Activated T-helper 1 cell treated with Interleukin-2 at 50 U/mL for 16 hours (primary cell): Measurements from ENCODE around the gene ZNF217.
"Not testable (repeated sequence)": the region's sequence is repeated elsewhere in the genome, so short reads cannot be mapped to it uniquely, and the experiment has no call there.

ENCODE experiments used
- DNase-seq: peaks from one replicate; pipeline ENCODE4 v3.0.0-alpha.2; 2020; ENCODE audit warnings: low read depth

The ZNF217 gene

DNA sequence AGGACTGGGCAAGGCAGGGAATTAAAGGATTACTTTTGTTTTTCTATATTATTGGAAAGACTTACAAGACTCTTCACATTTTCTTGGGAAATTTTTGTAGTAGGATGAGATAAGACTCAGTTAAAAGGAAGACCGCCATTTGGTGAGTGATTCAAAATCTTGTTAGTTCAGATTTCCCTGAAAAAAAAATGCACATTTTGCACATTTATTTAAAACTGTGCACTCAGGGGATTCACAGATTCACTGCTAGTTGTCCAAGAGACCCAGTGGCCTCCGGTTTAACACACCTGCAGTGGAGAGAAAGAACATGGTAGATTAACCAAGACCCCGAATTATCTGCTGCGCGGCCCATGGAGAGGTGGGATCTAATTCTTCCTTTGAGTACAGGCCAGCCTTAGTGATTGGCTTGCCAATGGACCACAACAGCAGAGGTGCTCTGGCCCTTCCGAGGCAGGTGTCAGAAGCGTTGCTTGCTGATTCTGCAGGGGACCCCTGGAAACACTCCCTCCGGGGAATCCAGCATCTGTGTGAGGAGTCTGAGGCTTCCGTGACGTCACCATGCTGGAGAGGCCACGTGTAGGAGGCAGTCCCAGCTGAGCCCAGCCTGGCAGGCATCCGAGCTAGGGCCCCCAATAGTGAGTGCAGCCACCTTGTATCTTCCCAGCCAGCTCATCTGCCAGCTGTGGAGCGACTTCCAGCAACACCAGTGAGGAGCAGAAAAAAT lies 68.9 kb downstream of the ZNF217 start:
- DNase-seq: no peak

GRCh38 chr20:53523615-53524014 lies 70.0 kb downstream of the ZNF217 start:
- DNase-seq: not testable (repeated sequence)

DNA sequence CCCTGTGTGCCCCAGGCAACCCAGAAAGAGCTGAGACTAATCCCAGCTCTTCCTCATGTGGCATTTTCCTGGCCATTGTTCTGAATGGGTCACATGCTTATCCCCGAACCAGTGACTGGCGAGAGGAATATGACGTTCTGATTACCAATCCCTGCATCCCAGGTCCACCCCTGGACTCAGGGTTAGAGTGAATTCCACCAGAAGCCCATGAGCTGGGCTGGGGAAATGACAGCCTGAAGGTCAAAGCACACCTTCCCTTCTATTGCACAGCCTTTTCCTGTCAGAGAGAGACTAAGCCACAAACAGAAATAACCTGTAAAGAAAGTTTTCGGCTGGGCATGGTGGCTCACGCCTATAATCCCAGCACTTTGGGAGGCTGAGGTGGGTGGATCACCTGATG lies 70.9 kb downstream of the ZNF217 start:
- DNase-seq: no peak

DNA sequence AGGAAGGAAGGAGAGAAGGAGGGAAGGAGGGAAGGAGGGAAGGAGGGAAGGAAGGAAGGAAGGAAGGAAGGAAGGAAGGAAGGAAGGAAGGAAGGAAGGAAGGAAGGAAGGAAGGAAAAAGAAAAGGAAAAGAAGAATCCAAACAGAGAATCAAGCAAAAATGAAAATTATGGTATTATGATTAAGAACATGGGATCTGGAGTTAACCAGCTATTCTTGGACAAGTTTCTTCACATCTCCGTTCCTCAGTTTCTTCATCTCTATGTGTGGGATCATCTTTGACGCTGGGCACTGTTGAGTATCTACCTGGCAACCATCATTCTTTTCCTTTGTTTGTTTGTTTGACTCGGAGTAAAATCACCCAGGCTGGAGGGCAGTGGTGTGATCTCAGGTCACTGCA lies 71.6 kb downstream of the ZNF217 start:
- no peak for DNase-seq

GRCh38 chr20:53521421-53521820 lies 72.2 kb downstream of the ZNF217 start:
- not testable (repeated sequence) for DNase-seq

DNA sequence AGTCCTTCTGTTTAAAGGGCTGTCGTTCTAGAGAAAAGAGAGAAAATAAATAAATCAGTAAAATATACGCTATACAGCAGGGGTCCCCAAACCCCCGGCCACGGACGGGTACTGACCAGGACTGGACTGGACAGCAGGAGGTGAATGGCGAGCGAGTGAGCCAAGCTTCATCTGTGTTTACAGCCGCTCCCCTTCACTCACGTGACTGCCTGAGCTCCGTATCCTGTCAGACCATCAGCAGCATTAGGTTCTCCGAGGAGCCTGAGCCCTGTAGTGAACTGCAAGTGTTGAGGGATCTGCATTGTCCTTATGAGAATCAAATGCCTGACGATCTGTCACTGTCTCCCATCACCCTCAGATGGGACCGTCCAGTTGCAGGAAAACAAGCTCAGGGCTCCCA lies 76.5 kb downstream of the ZNF217 start:
- DNase-seq: no peak
